Measurements from ENCODE around the gene ALDH1A3. TPM values are rescaled to one million over a fixed set of nuclear protein-coding genes. Genes with fewer than 3 reads are reported as not detected.

Gene ALDH1A3
- total and polyA plus RNA-seq, 2 donors (not counting 1 experiment from before 2014, with no cell fraction given), result 4.2 to 32.5 TPM

GRCh38 chr15:100863796-100864267 is 15.8 kb upstream of the ALDH1A3 start:
- no peaks in the 10 kb centered on the region for H3K9me3 ChIP-seq (ENCODE audit: control insufficient read depth, insufficient read depth, low read depth, low read length)
- peak overlapping the region; percentile 50 for H2AFZ ChIP-seq (ENCODE audit: low read length)
- H3K27me3 ChIP-seq (ENCODE audit: control insufficient read depth, insufficient read depth, low read length), result no peaks in the 10 kb centered on the region
- H3K4me2 ChIP-seq (ENCODE audit: extremely low read depth, insufficient read depth, low read length), result peak overlapping the region; percentile 61
- H3K79me2 ChIP-seq (ENCODE audit: control insufficient read depth, insufficient read depth, low read length), result no peaks in the 10 kb centered on the region
- H3K4me3 ChIP-seq (replicated peaks in 1 of 4; ENCODE audit: control extremely low read depth in 1 of 4, insufficient read depth in 1 of 4, low read depth in 3 of 4, low read length in 4 of 4), result no peak overlapping the region
- no peaks in the 10 kb centered on the region for H4K20me1 ChIP-seq (ENCODE audit: control insufficient read depth, extremely low read depth, insufficient read depth, low read length)
- H3K27ac ChIP-seq (ENCODE audit: insufficient read depth, low read length), result peak overlapping the region; percentile 42
- peak; percentile 70 to 90 for DNase-seq (ENCODE audit: low read depth in 2 of 2)
- H3K9ac ChIP-seq (ENCODE audit: insufficient read depth, low read length), result no peak overlapping the region
- TF ChIP-seq CTCF (conservative IDR thresholded peaks at IDR 0.05 in 1 of 2, IDR thresholded peaks at IDR 0.05 in 1 of 2; ENCODE audit: low read depth in 1 of 2, low read length in 2 of 2) (peak in 1 of 2 donors; percentile 7), EZH2 (IDR thresholded peaks at IDR 0.05; ENCODE audit: low read length, missing control alignments) (no peak)
- no peaks in the 10 kb centered on the region for H3K36me3 ChIP-seq (ENCODE audit: control insufficient read depth, insufficient read depth, low read length)
- H3K4me1 ChIP-seq (ENCODE audit: control insufficient read depth, extremely low read depth, insufficient read depth, low read length), result peaks cover 7% of the 10 kb centered on the region

- H2AFZ ChIP-seq (ENCODE audit: low read length), result no peak overlapping the region
Measured at GRCh38 chr15:100866386-100867330, 13.0 kb upstream of the ALDH1A3 start.

More at GRCh38 chr15:100866386-100867330, 13.0 kb upstream of the ALDH1A3 start:
- Histone ChIP-seq H3K4me3 (replicated peaks in 1 of 4; ENCODE audit: control extremely low read depth in 1 of 4, insufficient read depth in 1 of 4, low read depth in 3 of 4, low read length in 4 of 4) (no peak overlapping the region), H3K4me1 (ENCODE audit: control insufficient read depth, extremely low read depth, insufficient read depth, low read length) (peaks cover 7% of the 10 kb centered on the region), H3K27ac (ENCODE audit: insufficient read depth, low read length) (no peak overlapping the region), H3K36me3 (ENCODE audit: control insufficient read depth, insufficient read depth, low read length) (no peaks in the 10 kb centered on the region), H3K9me3 (ENCODE audit: control insufficient read depth, insufficient read depth, low read depth, low read length) (no peaks in the 10 kb centered on the region), H3K4me2 (ENCODE audit: extremely low read depth, insufficient read depth, low read length) (no peak overlapping the region), H3K27me3 (ENCODE audit: control insufficient read depth, insufficient read depth, low read length) (no peaks in the 10 kb centered on the region), H4K20me1 (ENCODE audit: control insufficient read depth, extremely low read depth, insufficient read depth, low read length) (no peaks in the 10 kb centered on the region), H3K9ac (ENCODE audit: insufficient read depth, low read length) (no peak overlapping the region), H3K79me2 (ENCODE audit: control insufficient read depth, insufficient read depth, low read length) (no peaks in the 10 kb centered on the region)
- TF ChIP-seq CTCF (conservative IDR thresholded peaks at IDR 0.05 in 1 of 2, IDR thresholded peaks at IDR 0.05 in 1 of 2; ENCODE audit: low read depth in 1 of 2, low read length in 2 of 2) (no peak), EZH2 (IDR thresholded peaks at IDR 0.05; ENCODE audit: low read length, missing control alignments) (no peak)
- DNase-seq (ENCODE audit: low read depth in 2 of 2), result no peak
